ENCODE measurements around the gene ITPR2.
"Not testable (repeated sequence)": the region's sequence is repeated elsewhere in the genome, so short reads cannot be mapped to it uniquely, and the experiment has no call there.

Gene ITPR2

DNA sequence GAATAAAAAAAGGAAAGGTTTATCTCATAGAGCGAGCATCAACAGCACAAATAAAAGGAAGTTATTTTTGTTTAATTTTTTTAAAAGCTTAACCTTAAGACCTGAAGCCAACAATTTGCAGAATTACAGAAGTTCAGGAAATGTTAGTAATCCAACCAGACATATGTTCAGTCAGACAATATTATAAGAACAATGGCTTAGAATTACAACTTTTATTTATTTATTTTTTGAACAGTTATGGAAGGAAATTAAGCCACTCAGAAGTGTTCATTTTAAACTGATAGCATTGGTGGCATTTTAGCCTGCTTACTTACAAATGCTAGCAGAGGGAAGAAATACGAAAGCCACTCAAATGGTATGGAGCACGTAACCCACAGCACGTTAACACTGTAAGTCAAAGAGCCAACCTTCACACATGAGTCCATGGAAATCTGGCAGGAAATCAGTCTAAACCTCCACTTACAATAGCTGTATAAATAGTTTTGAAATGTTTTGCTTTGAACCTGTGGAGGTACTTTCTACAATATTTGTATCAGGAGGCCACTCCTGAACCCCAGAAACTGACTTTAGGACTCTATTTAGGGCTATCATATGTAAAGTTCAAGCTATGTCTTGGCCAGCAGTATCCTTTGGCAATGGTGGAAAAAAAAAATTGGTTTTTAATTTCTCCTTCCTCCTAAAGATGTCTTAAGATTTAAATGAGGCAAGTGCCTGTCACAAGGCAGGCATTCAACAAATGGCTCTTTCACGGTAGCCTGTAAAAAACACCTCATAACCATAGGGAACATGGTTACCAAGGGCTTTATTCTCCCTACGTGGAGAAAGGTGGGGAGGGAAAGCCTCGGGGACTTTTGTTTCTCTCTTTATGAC lies 102.3 kb downstream of the ITPR2 start:
- ChIA-PET POLR2A (no interaction called here), CTCF (interaction anchor here (0.5 to 0.6 kb wide), 3 partner anchors 28 to 1006 kb away, joined by 3 to 5 read pairs (median 3); no protein-coding TSS in a partner anchor)
- TF ChIP-seq BHLHE40 (IDR thresholded peaks at IDR 0.05; ENCODE audit: borderline replicate concordance), result no peak
- no peak for TF ChIP-seq HDGF (IDR thresholded peaks at IDR 0.05; ENCODE audit: borderline replicate concordance)
- TF ChIP-seq, protein P1, sequence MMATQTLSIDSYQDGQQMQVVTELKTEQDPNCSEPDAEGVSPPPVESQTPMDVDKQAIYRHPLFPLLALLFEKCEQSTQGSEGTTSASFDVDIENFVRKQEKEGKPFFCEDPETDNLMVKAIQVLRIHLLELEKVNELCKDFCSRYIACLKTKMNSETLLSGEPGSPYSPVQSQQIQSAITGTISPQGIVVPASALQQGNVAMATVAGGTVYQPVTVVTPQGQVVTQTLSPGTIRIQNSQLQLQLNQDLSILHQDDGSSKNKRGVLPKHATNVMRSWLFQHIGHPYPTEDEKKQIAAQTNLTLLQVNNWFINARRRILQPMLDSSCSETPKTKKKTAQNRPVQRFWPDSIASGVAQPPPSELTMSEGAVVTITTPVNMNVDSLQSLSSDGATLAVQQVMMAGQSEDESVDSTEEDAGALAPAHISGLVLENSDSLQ (IDR thresholded peaks at IDR 0.05), result no peak
- no peak for TF ChIP-seq ARNT (IDR thresholded peaks at IDR 0.05)
- no peak for DNase-seq (ENCODE audit: extremely low spot score)

DNA sequence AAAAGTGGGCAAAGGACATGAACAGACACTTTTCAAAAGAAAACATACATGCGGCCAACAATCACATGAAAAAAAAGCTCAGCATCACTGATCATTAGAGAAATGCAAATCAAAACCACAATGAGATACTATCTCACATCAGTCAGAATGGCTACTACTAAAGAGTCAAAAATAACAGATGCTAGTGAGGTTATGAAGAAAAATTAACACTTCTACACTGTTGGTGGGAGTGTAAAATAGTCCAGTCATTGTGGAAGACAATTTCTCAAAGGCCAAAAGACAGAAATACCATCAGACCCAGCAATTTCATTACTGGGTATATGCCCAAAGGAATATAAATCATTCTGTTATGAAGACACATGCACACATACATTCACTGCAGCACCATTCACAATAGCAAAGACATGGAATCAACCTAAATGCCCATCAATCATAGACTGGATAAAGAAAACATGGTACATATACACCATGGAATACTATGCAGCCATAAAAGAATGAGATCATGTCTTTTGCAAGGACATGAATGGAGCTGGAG lies 103.8 kb downstream of the ITPR2 start:
- DNase-seq (ENCODE audit: extremely low spot score); POLR2A ChIA-PET; CTCF ChIA-PET: not testable (repeated sequence)

DNA sequence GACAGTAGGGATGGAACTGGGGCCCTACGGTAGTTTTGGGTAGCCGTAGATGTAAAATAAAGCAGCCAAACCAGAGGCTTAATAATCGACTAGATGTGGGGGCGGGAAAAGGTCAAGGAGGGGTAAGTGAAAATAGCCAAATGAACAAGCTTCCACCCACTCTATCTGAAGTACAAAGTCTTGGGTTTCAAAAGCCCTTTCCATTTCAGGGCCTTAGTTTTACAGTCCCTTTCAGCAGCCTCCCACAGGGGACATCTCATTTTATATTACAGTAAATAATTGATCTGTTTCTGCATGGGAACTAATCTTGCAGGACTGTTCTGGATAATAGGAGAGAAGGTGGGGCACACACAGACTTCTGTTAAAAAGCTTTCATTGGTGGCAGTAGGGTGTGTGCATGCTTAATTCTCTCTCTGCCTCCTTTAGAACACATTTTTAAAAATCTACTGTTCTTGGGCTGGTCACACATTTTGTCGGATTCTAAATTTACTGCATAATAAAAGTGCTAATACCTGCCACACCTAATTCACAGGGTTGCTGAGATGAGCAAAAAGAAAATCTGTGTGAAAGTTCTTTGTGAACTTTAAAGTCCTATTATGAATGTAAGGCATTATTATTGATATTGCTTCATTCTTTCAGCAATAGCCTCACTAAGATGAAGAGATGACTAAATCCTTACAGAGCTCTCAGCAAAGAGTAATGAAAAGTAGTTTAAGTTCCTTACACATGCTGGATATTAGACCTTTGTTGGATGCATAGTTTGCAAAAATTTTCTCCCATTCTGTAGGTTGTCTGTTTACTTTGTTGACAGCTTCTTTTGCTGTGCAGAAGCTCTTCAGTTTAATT lies 104.6 kb downstream of the ITPR2 start:
- TF ChIP-seq ZNF384 (IDR thresholded peaks at IDR 0.05), result no peak
- TF ChIP-seq ARNT (IDR thresholded peaks at IDR 0.05), result no peak
- TF ChIP-seq, protein P1 (IDR thresholded peaks at IDR 0.05), result no peak
- TF ChIP-seq FOXA1 (IDR thresholded peaks at IDR 0.05), result no peak
- TF ChIP-seq SP1 (IDR thresholded peaks at IDR 0.05), result no peak
- no peak for DNase-seq (ENCODE audit: extremely low spot score)
- ChIA-PET CTCF (no interaction called here), POLR2A (no interaction called here)

DNA sequence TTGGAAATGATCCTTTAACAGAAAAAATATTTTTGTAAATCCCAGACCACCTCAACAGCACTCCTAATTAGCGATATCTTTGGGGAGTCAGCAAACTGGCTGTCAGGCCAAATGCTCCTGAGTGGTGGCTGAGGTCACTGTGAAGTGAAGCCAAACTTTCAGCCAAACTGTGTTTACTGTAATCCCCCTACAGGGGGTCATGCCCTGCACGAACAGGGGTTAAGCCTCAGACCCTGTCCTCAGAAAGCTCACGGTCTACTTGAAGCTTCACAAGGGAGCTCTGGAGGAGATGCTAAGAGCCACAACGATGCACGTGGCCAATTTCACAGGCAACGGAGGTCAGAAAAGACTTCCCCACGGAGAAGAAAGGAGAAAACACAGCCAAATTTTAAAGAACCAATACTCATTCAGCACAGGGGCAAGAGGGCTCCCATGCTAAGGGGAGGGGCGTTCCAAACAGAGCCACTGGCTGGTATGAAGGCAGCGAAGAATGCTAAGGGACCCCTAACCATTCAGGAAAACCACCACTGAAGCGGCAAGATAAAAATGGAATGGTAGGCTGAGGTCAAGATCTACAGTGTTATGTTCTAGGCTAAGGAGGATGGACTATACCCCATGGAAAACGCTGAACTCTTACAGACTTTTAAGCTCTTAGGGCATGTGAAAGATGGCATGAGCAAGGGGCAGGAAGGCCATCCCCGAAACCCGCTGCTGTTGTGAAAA lies 105.4 kb downstream of the ITPR2 start:
- DNase-seq (ENCODE audit: extremely low spot score), result no peak
- POLR2A ChIA-PET, result no interaction called here
- TF ChIP-seq CTBP1 (IDR thresholded peaks at IDR 0.05; ENCODE audit: borderline replicate concordance) (no peak), ZNF384 (IDR thresholded peaks at IDR 0.05) (no peak), ARNT (IDR thresholded peaks at IDR 0.05) (no peak), L3MBTL2 (conservative IDR thresholded peaks at IDR 0.05) (no peak), HDGF (IDR thresholded peaks at IDR 0.05; ENCODE audit: borderline replicate concordance) (no peak), FOXM1 (IDR thresholded peaks at IDR 0.05; ENCODE audit: borderline replicate concordance) (no peak), BHLHE40 (IDR thresholded peaks at IDR 0.05; ENCODE audit: borderline replicate concordance) (no peak), FOXK2 (IDR thresholded peaks at IDR 0.05) (no peak), SP1 (IDR thresholded peaks at IDR 0.05) (no peak), NFRKB (IDR thresholded peaks at IDR 0.05) (no peak), LEF1 (IDR thresholded peaks at IDR 0.05; ENCODE audit: borderline replicate concordance) (no peak), ELF4 (IDR thresholded peaks at IDR 0.05) (no peak)
- TF ChIP-seq, protein P1 (IDR thresholded peaks at IDR 0.05), result no peak
- CTCF ChIA-PET, result no interaction called here

DNA sequence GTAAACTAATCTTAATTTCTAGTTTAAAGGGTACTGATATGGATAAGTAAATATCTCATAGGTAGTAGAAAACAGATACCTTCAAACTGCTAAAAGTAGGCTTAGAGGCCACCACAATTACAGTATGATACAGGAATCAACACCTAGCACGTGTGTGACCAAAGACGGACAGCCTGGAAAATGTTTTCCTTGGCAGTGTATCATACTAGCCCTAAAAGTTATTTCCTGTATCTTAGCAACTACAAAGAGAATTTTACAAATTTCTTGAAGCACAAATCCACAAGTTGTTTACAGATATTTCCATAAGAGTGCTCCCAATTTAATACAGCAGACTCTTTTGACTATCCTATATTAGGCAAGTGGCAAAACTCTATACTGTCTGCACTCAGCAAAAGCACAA lies 106.0 kb downstream of the ITPR2 start:
- DNase-seq (ENCODE audit: extremely low spot score), result no peak
- TF ChIP-seq FOXA1 (IDR thresholded peaks at IDR 0.05) (no peak), SUZ12 (IDR thresholded peaks at IDR 0.05) (no peak), TARDBP (IDR thresholded peaks at IDR 0.05) (no peak), NFRKB (IDR thresholded peaks at IDR 0.05) (no peak), CTBP1 (IDR thresholded peaks at IDR 0.05; ENCODE audit: borderline replicate concordance) (no peak), BHLHE40 (IDR thresholded peaks at IDR 0.05; ENCODE audit: borderline replicate concordance) (no peak), ARNT (IDR thresholded peaks at IDR 0.05) (no peak), LEF1 (IDR thresholded peaks at IDR 0.05; ENCODE audit: borderline replicate concordance) (no peak), ZNF384 (IDR thresholded peaks at IDR 0.05) (no peak), SP1 (IDR thresholded peaks at IDR 0.05) (no peak), FOXM1 (IDR thresholded peaks at IDR 0.05; ENCODE audit: borderline replicate concordance) (no peak), L3MBTL2 (conservative IDR thresholded peaks at IDR 0.05) (no peak), FOXK2 (IDR thresholded peaks at IDR 0.05) (no peak), HDGF (IDR thresholded peaks at IDR 0.05; ENCODE audit: borderline replicate concordance) (no peak), ELF4 (IDR thresholded peaks at IDR 0.05) (no peak)
- TF ChIP-seq, protein P1 (IDR thresholded peaks at IDR 0.05), result no peak
- ChIA-PET CTCF (no interaction called here), POLR2A (no interaction called here)
